Loucy (cell line): ENCODE data around the gene CDK13.

Experiments
- H2AFZ ChIP-seq: fragments of 200-600 bp; sonication (generic); 2 replicates; pipeline ENCODE4 v1.6.0; 2016; ENCODE audit warnings: antibody characterized with exemption, mild to moderate bottlenecking, low read length, moderate library complexity
- H3F3A ChIP-seq: fragments of 200-600 bp; 2 replicates; pipeline ENCODE4 v1.6.0; 2016; ENCODE audit warnings: antibody characterized with exemption, low read depth, mild to moderate bottlenecking
- H3K27me3 ChIP-seq: fragments of 200-600 bp; sonication (generic); 2 replicates; pipeline ENCODE4 v1.6.1; 2014; ENCODE audit warnings: low read length, mild to moderate bottlenecking; ENCODE audit not compliant: insufficient read depth, poor library complexity, severe bottlenecking
- H3K36me3 ChIP-seq: fragments of 200-600 bp; sonication (generic); 2 replicates; pipeline ENCODE4 v1.6.1; 2016; ENCODE audit warnings: low read length; ENCODE audit not compliant: insufficient read depth
- H3K4me1 ChIP-seq: fragments of 200-600 bp; sonication (generic); 2 replicates; pipeline ENCODE4 v1.5.1; 2014; ENCODE audit warnings: low read length, mild to moderate bottlenecking; ENCODE audit not compliant: insufficient read depth, poor library complexity, severe bottlenecking
- H3K4me2 ChIP-seq: fragments of 200-600 bp; sonication (generic); 2 replicates; pipeline ENCODE4 v1.6.0; 2014; ENCODE audit warnings: antibody characterized with exemption, low read length, low read depth, mild to moderate bottlenecking; ENCODE audit not compliant: poor library complexity, severe bottlenecking
- H3K4me3 ChIP-seq: fragments of 200-600 bp; sonication (generic); 2 replicates; pipeline ENCODE4 v1.5.1; 2014; ENCODE audit warnings: low read length, mild to moderate bottlenecking, mixed read lengths; ENCODE audit not compliant: poor library complexity, severe bottlenecking
- H3K79me2 ChIP-seq: fragments of 200-600 bp; sonication (generic); 2 replicates; pipeline ENCODE4 v1.6.1; 2014; ENCODE audit warnings: low read length; ENCODE audit not compliant: insufficient read depth
- H3K9ac ChIP-seq: fragments of 200-600 bp; sonication (generic); 2 replicates; pipeline ENCODE4 v1.6.0; 2014; ENCODE audit warnings: mild to moderate bottlenecking, low read depth, low read length, moderate library complexity; ENCODE audit not compliant: poor library complexity, severe bottlenecking
- H3K9me2 ChIP-seq: fragments of 200-600 bp; sonication (generic); replicated peaks from 2 replicates; pipeline ENCODE4 v1.6.1; 2016; ENCODE audit warnings: low read depth, low read length, mixed read lengths
- H3K9me3 ChIP-seq: fragments of 200-600 bp; sonication (generic); 2 replicates; pipeline ENCODE4 v1.6.1; 2014; ENCODE audit warnings: mild to moderate bottlenecking, antibody characterized with exemption, low read length, low read depth; ENCODE audit not compliant: insufficient read depth
- H4K20me1 ChIP-seq: fragments of 200-600 bp; sonication (generic); 2 replicates; pipeline ENCODE4 v1.6.0; 2014; ENCODE audit warnings: antibody characterized with exemption, low read length, mild to moderate bottlenecking; ENCODE audit not compliant: insufficient read depth, poor library complexity, severe bottlenecking
- CTCF ChIP-seq: fragments of 200-600 bp; sonication (generic); conservative IDR thresholded peaks from 2 replicates; pipeline ENCODE4 v1.5.1; 2014; ENCODE audit warnings: mild to moderate bottlenecking, antibody characterized with exemption, low read length
- EZH2phosphoT487 ChIP-seq: fragments of 200-600 bp; IDR thresholded peaks from 2 replicates; pipeline ENCODE4 v1.6.1; 2018; ENCODE audit warnings: antibody characterized with exemption, mild to moderate bottlenecking, moderate library complexity, borderline replicate concordance

CDK13 gene

GRCh38 chr7:39950473-39951225 is 593 bp downstream of the CDK13 start:
- H3K9me2 ChIP-seq: no peaks in the 10 kb centered on the region
- H3K36me3 ChIP-seq: no peaks in the 10 kb centered on the region
- no peaks in the 10 kb centered on the region for H3K27me3 ChIP-seq
- H2AFZ ChIP-seq: peak overlapping the region; percentile 63; the same call in 1 of the 2 replicates
- TF ChIP-seq CTCF (no peak), EZH2phosphoT487 (no peak)
- H3K79me2 ChIP-seq: peaks cover 56% of the 10 kb centered on the region
- 0 out of 2 replicates have a peak, but pooled peaks cover 2% of the 10 kb centered on the region for H3F3A ChIP-seq
- peak overlapping the region; percentile 82 for H3K4me3 ChIP-seq
- H3K9me3 ChIP-seq: no peaks in the 10 kb centered on the region
- H4K20me1 ChIP-seq: peaks cover 50% of the 10 kb centered on the region
- peak overlapping the region; percentile 93 for H3K9ac ChIP-seq
- H3K4me2 ChIP-seq: peak overlapping the region; percentile 79
- peaks cover 35% of the 10 kb centered on the region for H3K4me1 ChIP-seq

- 0 out of 2 replicates have a peak, but pooled peaks cover 2% of the 10 kb centered on the region for H3F3A ChIP-seq
- no peaks in the 10 kb centered on the region for H3K27me3 ChIP-seq
- H4K20me1 ChIP-seq: peaks cover 59% of the 10 kb centered on the region
- peaks cover 64% of the 10 kb centered on the region for H3K79me2 ChIP-seq
- no peak overlapping the region for H2AFZ ChIP-seq
- no peaks in the 10 kb centered on the region for H3K9me2 ChIP-seq
- no peaks in the 10 kb centered on the region for H3K9me3 ChIP-seq
- peak overlapping the region; percentile 82 for H3K4me3 ChIP-seq
- H3K4me2 ChIP-seq: peak overlapping the region; percentile 79
- peaks cover 37% of the 10 kb centered on the region for H3K4me1 ChIP-seq
- TF ChIP-seq EZH2phosphoT487 (no peak), CTCF (peak; percentile 50)
- no peaks in the 10 kb centered on the region for H3K36me3 ChIP-seq
- H3K9ac ChIP-seq: peak overlapping the region; percentile 93
Observed at GRCh38 chr7:39951226-39952194, 1.5 kb downstream of the CDK13 start.

- Histone ChIP-seq H3K9ac (peak overlapping the region; percentile 93), H3K27me3 (no peaks in the 10 kb centered on the region), H3K4me3 (peak overlapping the region; percentile 82), H4K20me1 (peaks cover 68% of the 10 kb centered on the region), H3K36me3 (no peaks in the 10 kb centered on the region), H3K9me2 (no peaks in the 10 kb centered on the region), H3K4me1 (peaks cover 45% of the 10 kb centered on the region), H3K79me2 (peaks cover 73% of the 10 kb centered on the region), H3K4me2 (peak overlapping the region; percentile 79), H3F3A (0 out of 2 replicates have a peak, but pooled peaks cover 2% of the 10 kb centered on the region), H2AFZ (no peak overlapping the region), H3K9me3 (no peaks in the 10 kb centered on the region)
- TF ChIP-seq EZH2phosphoT487 (no peak), CTCF (no peak)
Observed at GRCh38 chr7:39952374-39952773, 2.3 kb downstream of the CDK13 start.
